Dedifferentiated amniotic fluid mesenchymal stem cell (primary cell): ENCODE data around the gene SSBP4.

Source experiments
- DNase-seq: peaks from one replicate; pipeline ENCODE4 v3.0.0-alpha.2; 2016; ENCODE audit errors: extremely low spot score

The SSBP4 gene

DNA sequence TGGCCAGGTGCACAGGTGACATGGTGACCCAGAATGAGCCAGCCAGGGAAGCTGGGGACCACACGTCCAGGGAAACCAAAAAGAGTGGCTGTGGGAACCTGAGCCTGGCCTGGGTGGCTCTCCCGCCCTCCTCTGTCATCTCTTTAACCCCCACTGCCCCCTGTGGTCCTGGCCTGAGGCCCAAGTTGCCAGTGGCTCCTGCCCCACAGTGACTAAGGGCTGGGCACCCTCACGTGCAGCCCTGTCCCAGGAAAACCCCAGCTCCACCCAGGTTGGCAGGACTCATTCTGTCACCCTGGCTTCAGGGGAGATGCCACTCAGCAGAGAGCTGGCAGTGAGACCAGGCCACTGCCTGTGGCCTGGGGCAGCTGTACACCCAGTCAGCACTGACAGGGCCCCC is 49.3 kb downstream of the SSBP4 start:
- DNase-seq = no peak

DNA sequence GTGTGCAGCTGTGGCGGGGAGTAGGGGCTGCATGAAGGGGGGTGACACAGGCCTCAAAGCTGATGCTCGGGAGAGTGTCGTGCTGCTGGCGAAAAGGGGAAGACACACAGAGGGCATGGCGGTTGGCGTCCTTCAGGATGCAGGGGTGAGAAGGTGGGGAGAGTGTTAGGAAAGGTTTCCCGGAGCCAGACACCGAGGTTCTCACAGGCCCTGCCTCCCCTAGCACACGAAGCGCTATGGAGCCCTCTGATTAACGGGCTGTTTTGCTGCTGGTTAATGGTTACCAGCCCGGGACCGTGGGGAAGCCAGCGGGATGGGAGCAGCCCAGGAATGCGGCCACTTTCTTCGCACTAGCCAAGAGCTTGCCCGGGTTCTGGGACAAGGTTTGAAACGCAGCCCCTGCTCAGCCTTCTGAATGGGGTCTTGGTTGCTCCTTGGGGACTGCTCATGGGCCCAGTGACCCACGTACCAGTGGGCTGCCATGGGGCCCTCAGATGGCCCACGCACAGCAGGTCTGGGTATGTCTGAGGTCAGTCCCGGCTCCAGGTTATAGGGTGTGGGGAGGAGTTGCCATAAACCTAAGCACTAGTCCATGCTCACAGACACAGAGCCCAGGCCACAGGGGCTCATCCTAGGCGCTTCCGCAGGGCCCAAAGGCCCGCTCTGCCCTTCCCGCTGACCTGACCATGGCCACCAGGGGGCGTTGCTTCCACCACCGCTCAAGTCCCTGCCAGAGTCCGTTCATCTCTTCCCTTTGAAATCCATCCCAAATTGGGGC is 50.1 kb downstream of the SSBP4 start:
- peak; percentile 37 for DNase-seq

DNA sequence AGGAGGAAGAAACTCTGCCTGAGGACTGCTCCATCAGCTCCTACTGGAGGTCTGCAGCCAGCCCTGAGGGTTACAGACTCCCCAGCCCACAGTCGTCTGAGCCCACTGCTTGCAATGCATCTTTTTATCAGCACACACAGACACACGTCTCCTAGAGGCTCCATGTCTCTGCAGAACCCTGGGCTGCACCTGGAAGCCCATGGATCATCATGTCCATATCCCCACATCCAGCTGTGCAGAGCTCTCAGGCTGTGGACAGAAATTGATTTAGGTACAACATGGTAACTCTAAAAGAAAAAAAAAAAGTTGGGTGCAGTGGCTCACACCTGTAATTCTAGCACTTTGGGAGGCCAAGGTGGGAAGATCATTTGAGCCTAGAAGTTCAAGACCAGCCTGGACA is 51.6 kb downstream of the SSBP4 start:
- no peak for DNase-seq

DNA sequence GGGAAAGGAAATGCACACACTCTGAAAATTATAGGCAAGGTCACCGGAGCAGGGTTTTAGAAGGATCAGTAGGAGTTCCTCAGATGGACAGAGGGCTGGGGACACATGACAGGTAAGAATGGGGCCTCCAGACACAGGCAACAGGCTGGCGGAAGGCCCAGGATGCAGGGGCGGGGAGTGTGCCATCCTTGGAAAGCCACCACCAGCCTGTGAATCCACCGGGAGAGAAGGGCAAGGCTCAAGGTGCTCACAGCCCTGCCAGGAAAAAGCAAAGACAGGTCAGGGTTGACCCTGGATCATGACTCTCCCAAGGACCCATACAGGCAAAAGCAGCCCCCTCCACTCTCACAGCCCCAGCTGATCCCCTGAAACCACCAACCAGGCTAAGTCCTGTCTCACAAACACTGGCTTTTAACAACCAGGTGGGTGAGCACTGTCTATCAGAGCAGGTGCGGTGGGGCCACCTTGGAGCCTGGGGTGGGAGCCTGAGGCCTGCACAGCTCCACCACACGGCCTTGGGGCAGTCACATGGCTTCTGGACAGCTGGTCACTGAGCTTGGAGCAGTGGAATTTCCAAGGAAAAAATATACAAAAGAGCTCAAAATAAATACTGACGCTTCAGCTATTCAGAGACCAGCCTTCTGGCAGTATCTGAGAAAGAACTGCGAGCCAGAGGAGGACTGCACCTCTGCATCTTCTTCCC is 54.0 kb downstream of the SSBP4 start:
- DNase-seq = no peak

DNA sequence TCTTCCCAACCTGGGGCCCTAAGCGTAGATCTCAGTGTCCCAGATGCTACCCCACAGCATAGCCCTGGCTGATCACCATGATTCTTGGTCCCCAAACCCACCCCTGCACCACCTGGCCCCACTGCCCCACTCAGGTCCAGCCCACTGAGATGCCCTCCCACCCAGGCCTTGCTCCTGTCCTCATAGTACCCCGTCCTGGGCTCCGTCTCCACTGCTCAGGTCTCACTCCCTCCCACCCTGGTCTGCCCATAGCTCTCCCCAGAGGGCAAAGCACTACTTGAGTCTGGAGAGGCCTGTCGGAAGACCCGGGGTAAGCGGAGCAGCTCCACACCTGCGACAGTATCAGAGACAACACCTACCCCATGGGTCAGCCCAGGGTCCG is 54.5 kb downstream of the SSBP4 start:
- no peak for DNase-seq

DNA sequence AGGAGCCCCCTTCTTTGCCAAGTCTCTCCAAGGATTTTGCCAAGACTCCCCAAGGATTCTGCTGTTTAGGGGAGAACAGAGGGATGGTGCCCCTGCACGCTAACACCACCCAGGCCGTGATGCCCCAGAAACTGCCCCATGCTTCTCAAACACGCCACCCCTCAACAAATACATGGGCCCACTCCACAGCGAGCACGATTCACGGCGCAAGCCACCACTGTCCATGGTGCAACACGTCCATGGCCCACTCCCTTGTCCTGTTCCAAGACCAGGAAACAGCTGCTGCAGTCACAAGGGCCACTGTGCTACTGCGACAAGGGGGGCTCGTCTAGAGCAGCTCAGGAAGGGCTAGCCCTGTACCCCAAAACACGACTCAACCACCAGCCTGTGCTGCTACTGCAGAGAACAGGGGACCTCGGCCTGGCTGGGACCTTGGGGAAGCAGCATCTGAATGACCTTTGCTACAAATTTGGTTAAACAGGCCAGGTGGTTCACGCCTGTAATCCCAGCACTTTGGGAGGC is 55.2 kb downstream of the SSBP4 start:
- no peak for DNase-seq

DNA sequence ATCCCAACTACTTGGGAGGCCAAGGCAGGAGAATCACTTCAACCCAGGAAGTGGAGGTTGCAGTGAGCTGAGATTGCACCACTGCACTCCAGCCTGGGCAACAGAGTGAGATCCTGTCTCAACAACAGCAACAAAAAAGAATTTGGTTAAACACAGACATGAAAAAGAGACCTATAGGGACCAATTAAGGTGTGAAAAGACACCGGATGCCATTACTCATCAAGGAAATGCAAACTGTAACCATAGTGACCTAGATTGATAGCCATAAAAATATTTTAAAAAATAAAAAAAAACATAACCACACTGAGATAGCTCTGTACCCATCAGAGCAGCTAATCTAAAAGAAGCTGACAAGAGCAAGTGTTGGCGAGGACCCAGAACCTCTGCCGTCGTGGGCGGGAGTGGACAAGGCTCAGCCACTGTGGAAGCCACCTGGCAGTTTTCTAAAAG is 55.8 kb downstream of the SSBP4 start:
- DNase-seq = no peak

DNA sequence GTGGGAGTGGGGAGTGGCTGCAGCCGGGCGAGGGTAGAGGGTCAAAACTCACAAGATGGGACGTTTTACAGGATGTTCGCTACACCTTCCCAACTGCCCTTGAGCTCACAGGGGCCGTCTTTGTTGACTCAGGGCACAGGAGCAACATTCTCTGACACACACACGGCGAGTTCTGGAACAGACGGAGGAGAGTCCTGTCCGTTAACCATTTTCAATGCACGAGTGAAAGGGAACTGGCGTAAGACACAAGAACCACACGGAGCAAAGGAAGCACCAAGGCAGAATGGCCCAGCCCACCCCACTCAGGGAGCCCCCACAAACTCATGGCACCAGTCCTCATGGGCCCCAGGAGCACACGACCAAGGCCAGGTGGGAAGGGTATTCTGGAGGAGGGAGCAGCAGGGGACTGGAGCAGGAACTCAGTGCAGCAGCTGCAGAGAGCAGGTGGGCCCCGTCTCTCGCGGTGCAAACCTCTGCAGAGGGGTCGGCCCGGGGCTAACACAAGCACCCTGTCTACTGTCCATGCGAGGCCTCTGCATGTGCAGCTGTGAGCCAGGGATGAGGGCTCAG is 56.6 kb downstream of the SSBP4 start:
- DNase-seq = no peak

DNA sequence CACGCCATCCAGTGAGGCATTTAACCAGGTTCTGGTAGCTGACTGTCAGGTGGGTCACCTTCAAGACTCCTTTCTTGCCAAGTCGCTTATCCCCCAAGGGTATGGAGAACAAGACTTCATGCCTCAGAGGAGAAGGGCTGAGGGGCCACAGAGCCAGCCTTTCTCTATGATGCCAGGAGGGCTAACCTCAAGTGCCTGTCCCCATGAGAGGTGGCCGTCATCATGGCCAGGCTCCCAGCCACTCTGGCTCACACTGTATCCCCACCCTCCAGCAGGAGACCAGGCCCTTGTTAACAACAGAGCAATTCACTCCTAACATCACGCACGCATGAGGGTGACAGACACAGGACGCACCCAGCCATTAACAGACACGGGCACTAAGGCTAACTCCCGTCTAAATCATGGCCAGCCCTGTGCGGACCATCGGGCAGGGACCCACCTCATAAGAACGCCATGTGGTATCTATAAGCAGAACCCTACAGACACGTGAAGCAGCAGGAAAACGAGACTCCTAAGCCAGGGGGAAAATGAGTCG is 57.4 kb downstream of the SSBP4 start:
- no peak for DNase-seq

DNA sequence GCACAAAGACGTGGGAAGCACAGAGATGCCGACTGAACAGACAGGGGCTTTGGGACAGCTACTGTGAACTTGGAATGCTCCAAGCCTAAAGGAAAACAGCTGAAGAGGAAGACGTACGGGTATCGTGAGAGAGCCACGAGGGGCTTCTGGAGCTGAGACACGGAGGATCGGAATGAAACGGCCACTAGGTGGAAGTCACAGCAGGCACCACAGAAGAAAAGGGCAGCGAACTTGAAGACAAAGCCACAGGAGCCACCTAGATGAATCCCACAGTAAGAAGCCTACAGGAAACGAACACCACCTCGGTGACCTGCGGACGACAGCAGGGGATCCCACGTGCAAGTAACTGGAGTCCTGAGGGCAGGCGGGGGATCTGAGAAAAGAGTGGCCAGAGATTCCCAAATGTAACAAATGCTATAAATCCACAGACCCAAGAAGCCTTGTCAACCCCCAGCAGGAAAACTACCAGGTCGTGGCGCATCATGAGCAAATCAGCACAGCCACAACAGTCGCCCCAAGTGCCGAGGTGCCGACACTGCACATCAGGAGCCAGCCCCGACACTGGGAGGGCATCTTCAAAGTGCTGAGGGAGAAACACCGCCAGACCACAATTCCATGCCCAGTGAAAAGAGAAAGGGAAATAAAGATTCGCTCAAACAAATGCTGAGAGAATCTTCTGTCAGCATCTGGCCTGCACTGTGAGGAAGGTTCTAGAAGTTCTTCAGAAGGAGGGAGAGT is 58.0 kb downstream of the SSBP4 start:
- DNase-seq = no peak

DNA sequence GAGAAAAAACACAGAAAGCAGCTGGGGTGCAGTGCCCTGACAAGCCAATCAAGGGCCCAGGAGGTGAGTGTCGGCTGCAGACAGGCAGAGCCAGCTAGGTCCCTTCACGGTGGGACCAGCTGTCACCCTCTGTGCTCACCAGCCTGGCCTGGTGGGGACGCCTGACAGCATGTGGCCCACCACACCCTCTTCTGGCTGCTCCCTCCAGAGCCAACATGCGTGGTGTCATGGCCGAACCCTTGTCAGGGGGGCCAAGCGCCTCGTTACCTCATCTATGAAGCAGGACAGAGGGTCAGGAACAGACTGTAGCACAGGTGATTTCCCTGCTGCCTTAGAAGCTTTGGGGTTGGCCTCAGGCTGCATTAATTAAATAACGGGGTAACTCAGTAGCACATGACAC is 58.8 kb downstream of the SSBP4 start:
- no peak for DNase-seq

DNA sequence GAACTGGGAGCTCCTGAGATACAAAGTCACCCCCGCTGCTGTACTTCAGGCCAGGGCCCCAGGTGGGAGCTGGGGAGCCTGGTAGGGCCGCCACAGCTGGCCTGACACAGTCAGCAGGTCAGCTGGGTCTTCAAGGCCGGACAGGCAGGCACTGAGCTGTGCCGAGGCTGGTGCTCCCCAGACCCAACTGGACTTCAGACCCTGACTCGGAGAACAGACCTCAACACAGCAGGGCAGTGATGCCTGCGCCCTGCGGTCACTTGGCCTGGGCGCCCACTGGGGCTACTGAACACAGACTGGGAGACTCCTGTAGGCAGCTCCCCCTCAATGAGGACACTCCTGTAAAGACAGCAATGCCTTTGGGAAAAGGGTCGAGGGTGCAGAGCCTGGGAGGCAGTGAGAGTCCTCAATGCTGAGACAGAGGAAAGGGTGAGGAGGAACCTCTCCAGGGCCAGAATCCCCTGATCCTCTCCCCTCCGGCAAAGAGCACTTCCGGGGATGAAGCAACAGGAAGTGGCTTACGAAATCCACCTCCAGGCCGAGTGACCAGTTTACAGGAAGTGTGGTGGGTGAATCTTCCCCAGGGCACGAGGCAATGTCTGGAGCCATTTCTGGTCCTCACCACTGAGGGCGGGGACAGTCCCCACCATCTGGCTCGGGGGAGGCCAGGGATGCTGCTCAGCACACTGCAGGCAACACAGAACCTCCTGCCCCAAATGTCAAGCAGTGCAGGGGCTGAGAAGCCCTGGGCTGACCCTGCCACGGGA is 59.5 kb downstream of the SSBP4 start:
- peak; percentile 81 for DNase-seq

DNA sequence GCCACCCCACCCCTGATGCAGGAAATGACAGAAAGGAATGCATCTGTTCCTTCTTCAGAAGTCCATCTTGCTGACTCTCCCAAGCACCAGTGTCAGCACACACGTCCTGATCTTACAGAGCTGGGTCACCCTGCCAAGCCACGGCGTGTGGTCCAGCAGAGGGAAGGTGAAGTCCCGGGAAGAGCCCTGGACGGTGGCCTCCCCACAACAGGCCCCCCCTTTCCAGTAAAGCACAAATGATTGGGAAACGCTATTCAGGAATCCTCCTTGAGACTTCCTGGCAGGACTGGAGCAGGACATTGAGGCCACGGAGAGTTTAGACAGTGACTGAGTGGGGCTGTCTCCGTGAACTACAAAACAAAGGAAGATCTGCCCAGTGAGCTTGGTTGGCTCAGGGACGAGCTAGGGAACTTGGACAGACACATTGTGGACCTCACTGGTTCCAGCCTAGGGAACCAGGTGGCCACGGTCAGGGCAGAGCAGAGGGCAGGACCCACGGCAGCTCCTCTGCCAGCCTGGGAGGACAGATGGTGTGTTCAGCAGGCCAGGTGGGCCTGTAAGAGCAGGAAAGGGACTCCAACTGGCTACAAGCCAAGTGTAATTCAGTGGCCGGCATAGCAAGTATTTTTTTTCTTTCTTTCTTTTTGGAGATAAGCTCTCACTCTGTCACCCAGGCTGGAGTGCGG is 61.0 kb downstream of the SSBP4 start:
- peak; percentile 24 for DNase-seq

DNA sequence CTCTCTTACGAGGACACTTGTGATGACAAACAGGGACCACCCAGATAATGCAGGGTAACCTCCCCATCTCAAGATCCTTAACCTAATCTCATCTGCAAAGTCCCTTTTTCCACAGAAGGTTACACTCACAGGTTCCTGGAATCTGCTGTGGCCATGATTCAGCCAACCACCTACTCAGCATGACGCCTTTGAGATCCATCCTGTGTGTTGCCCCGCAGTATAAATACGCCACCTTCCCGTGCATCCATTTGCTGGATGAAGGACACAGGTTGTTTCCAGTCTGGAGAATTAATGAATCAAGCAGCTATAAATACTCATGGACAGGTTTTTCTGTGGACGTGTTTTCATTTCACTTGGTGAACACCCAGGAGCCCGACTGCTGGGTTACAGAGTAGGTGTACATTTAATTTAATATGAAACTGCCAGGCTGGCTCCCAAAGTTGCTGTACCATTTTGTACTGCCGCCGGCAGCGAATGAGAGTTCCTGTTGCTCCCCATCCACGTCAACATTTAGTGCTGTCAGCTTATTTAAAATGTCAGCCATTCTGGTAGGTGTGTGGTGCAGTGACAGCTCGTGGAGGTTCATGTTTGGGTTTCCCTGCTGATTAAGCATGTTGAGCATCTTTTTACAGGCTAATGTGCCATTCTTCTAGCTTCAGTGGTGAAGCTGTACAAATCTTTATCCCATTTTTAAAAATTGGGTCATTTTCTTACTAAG is 62.5 kb downstream of the SSBP4 start:
- DNase-seq = no peak

DNA sequence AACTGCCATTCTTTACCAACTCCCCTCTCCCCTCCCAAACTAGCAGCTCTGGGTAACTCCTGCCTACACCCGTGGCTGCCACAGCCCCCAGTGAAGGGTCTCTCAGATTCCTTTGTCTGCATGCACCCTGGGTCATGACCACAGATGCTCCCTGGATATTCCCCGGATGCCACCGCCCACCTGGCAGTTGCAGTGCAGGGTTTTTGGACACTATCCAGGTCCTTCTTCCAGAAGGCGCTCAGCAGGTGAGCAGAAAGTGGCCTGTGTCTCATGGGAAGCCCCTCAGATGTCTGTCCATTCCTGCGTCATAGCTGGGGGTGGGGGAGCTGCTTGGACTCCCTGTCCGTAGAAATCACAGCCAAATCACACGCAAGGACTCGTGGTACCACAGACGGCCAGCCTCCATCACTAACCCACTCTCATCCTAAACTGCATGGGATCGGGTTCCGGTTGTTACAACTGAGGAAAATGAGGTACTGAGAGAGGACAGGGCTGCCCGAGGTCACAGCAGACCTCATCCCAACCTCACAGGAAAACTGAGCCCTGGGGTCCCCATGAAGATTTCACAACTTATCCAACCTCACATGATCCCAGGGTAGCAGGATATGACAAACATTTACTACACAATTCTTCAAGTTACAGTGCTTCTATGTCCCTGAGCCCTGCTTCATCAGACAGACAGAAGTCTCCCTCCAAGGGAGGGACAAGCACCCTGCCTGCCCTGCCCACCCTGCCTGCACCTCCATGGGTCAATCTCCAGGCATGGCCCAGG is 64.1 kb downstream of the SSBP4 start:
- DNase-seq = no peak
